ENCODE data around the gene CTSK. TPM values are rescaled to one million over a fixed set of nuclear protein-coding genes. Genes with fewer than 3 reads are reported as not detected.

Gene CTSK
- total RNA-seq, 1 experiment from 2014 or later, result 4.7 TPM

- DNase-seq, result no peak
- no TSS peak for BruUV-seq (replicated peaks)
- ChIA-PET CTCF (interaction anchor here (0.6 kb wide), 2 partner anchors 115 to 562 kb away, joined by 3 to 4 read pairs; no protein-coding TSS in a partner anchor), POLR2A (ENCODE audit: unreplicated experiment) (no interaction called here)
- Histone ChIP-seq H3F3A (ENCODE audit: insufficient read depth, low read depth) (no peaks in the 10 kb centered on the region), H3K4me2 (no peak overlapping the region), H3K4me3 (no peak overlapping the region), H3K27ac (no peak overlapping the region), H4K20me1 (ENCODE audit: insufficient read depth) (no peaks in the 10 kb centered on the region), H3K27me3 (ENCODE audit: insufficient read depth, low read depth) (no peaks in the 10 kb centered on the region), H3K9me2 (ENCODE audit: insufficient read depth) (no peaks in the 10 kb centered on the region), H3K79me2 (ENCODE audit: low read depth) (no peaks in the 10 kb centered on the region), H3K36me3 (ENCODE audit: low read depth) (no peaks in the 10 kb centered on the region), H2AFZ (no peak overlapping the region), H3K9me3 (ENCODE audit: insufficient read depth, low read depth) (no peaks in the 10 kb centered on the region), H3K4me1 (replicated peaks; ENCODE audit: insufficient read depth) (no peaks in the 10 kb centered on the region)
- intact Hi-C loops (cut with micrococcal nuclease; ENCODE audit: unreplicated experiment), result loop anchor here (5.0 to 10.0 kb wide), 5 partner anchors 184 to 554 kb away; partner anchors contain the start of genes CA14 and MCL1
- TF ChIP-seq EZH2 (IDR thresholded peaks at IDR 0.05; ENCODE audit: low read depth), result no peak
- TF ChIP-seq, protein P1, sequence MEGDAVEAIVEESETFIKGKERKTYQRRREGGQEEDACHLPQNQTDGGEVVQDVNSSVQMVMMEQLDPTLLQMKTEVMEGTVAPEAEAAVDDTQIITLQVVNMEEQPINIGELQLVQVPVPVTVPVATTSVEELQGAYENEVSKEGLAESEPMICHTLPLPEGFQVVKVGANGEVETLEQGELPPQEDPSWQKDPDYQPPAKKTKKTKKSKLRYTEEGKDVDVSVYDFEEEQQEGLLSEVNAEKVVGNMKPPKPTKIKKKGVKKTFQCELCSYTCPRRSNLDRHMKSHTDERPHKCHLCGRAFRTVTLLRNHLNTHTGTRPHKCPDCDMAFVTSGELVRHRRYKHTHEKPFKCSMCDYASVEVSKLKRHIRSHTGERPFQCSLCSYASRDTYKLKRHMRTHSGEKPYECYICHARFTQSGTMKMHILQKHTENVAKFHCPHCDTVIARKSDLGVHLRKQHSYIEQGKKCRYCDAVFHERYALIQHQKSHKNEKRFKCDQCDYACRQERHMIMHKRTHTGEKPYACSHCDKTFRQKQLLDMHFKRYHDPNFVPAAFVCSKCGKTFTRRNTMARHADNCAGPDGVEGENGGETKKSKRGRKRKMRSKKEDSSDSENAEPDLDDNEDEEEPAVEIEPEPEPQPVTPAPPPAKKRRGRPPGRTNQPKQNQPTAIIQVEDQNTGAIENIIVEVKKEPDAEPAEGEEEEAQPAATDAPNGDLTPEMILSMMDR (conservative IDR thresholded peaks at IDR 0.05), result no peak
These were observed 3.0 kb upstream of the CTSK start for GRCh38 chr1:150810958-150811659.

- no peak overlapping the region for H2AFZ ChIP-seq
- no peaks in the 10 kb centered on the region for H3K27me3 ChIP-seq (ENCODE audit: insufficient read depth, low read depth)
- H3K9me3 ChIP-seq (ENCODE audit: insufficient read depth, low read depth), result no peaks in the 10 kb centered on the region
- H3K4me2 ChIP-seq, result no peak overlapping the region
- no peak for DNase-seq
- intact Hi-C loops (cut with micrococcal nuclease; ENCODE audit: unreplicated experiment), result loop anchor here (5.0 to 10.0 kb wide), 5 partner anchors 185 to 552 kb away; partner anchors contain the start of genes CA14 and MCL1
- H4K20me1 ChIP-seq (ENCODE audit: insufficient read depth), result no peaks in the 10 kb centered on the region
- no peaks in the 10 kb centered on the region for H3K79me2 ChIP-seq (ENCODE audit: low read depth)
- no peaks in the 10 kb centered on the region for H3F3A ChIP-seq (ENCODE audit: insufficient read depth, low read depth)
- no TSS peak for BruUV-seq (replicated peaks)
- TF ChIP-seq EZH2 (IDR thresholded peaks at IDR 0.05; ENCODE audit: low read depth), result no peak
- TF ChIP-seq, protein P1 (conservative IDR thresholded peaks at IDR 0.05), result no peak
- POLR2A ChIA-PET (ENCODE audit: unreplicated experiment), result no interaction called here
- no peak overlapping the region for H3K4me3 ChIP-seq
- H3K36me3 ChIP-seq (ENCODE audit: low read depth), result no peaks in the 10 kb centered on the region
- H3K4me1 ChIP-seq (replicated peaks; ENCODE audit: insufficient read depth), result no peaks in the 10 kb centered on the region
- CTCF ChIA-PET, result no interaction called here
- no peak overlapping the region for H3K27ac ChIP-seq
- no peaks in the 10 kb centered on the region for H3K9me2 ChIP-seq (ENCODE audit: insufficient read depth)
These were observed 1.6 kb upstream of the CTSK start for GRCh38 chr1:150809651-150810050.

DNA sequence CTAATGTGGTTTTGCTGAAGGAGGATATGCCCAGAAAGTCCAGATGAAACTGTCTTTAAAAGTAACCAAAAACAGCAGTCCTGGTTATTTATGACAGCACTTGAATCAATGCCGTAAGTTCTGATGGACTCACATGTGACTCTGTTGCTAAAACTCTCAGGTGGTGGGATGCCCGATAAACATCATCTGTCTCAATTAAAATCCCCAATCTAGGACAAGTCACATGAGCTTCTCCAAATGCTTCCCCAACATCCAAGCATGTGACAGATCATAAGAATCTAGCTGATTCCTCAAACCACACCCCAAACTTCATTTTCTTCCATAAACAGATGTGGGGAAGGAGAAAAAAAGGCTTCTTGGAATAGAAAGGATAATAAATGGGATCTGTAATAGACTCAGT lies 786 bp upstream of the CTSK start:
- intact Hi-C loops (cut with micrococcal nuclease; ENCODE audit: unreplicated experiment), result no loop called here
- H3K27ac ChIP-seq, result no peak overlapping the region

More for the DNA sequence above, 786 bp upstream of the CTSK start:
- Histone ChIP-seq H2AFZ (no peak overlapping the region), H3K27me3 (ENCODE audit: insufficient read depth, low read depth) (no peaks in the 10 kb centered on the region), H3K9me3 (ENCODE audit: insufficient read depth, low read depth) (no peaks in the 10 kb centered on the region), H3K79me2 (ENCODE audit: low read depth) (no peaks in the 10 kb centered on the region), H3K36me3 (ENCODE audit: low read depth) (no peaks in the 10 kb centered on the region), H3K4me1 (replicated peaks; ENCODE audit: insufficient read depth) (no peaks in the 10 kb centered on the region), H4K20me1 (ENCODE audit: insufficient read depth) (no peaks in the 10 kb centered on the region), H3F3A (ENCODE audit: insufficient read depth, low read depth) (no peaks in the 10 kb centered on the region), H3K4me3 (no peak overlapping the region), H3K9me2 (ENCODE audit: insufficient read depth) (no peaks in the 10 kb centered on the region), H3K4me2 (no peak overlapping the region)
- TF ChIP-seq, protein P1 (conservative IDR thresholded peaks at IDR 0.05), result no peak
- no peak for TF ChIP-seq EZH2 (IDR thresholded peaks at IDR 0.05; ENCODE audit: low read depth)
- ChIA-PET POLR2A (ENCODE audit: unreplicated experiment) (interaction anchor here (0.7 kb wide), 1 partner anchor 229 kb away, joined by 3 read pairs; the partner anchor contains the start of gene MCL1), CTCF (interaction anchor here (0.6 kb wide), 1 partner anchor 230 kb away, joined by 3 read pairs; no protein-coding TSS in a partner anchor)
- no TSS peak for BruUV-seq (replicated peaks)
- no peak for DNase-seq
